ENCODE measurements around the gene CDKAL1. TPM values are rescaled to one million over a fixed set of nuclear protein-coding genes. Genes with fewer than 3 reads are reported as not detected.

The CDKAL1 gene
- total RNA-seq, 2 donors from 2014 or later: 23.5 to 26.4 TPM

GRCh38 chr6:21274851-21275250 lies 740.6 kb downstream of the CDKAL1 start:
- Mint-ChIP-seq H3K9me3 (peaks cover 13% of the 10 kb centered on the region), H3K27me3 (ENCODE audit: insufficient read depth) (peaks cover 1% of the 10 kb centered on the region), H3K36me3 (ENCODE audit: low read depth) (no peaks in the 10 kb centered on the region), H3K4me3 (no peak overlapping the region), H3K4me1 (peaks cover 48% of the 10 kb centered on the region), H3K27ac (no peak overlapping the region)
- 92 to 93% methylated on average over 3 to 6 of the region's 6 CpGs for WGBS, 2 experiments (ENCODE audit: insufficient coverage in 1 of 2, insufficient read length in 1 of 2)
- H3K4me1 ChIP-seq (ENCODE audit: control insufficient read depth, insufficient read depth, low read length): peaks cover 9% of the 10 kb centered on the region
- no peak overlapping the region for H3K27ac ChIP-seq (ENCODE audit: low read depth, low read length)
- H3K4me3 ChIP-seq (ENCODE audit: low read length): no peak overlapping the region
- H3K27me3 ChIP-seq (ENCODE audit: control insufficient read depth, insufficient read depth, low read length, poor library complexity, severe bottlenecking): no peaks in the 10 kb centered on the region
- no peak for TF ChIP-seq CTCF (conservative IDR thresholded peaks at IDR 0.05)
- H3K9ac ChIP-seq (ENCODE audit: extremely low read depth, low read length, poor library complexity, severe bottlenecking): no peak overlapping the region
- DNase-seq: no peak
- H3K9me3 ChIP-seq (ENCODE audit: control insufficient read depth, low read length): peaks cover 9% of the 10 kb centered on the region
- H3K36me3 ChIP-seq (ENCODE audit: control insufficient read depth, insufficient read depth, low read length): no peaks in the 10 kb centered on the region

GRCh38 chr6:21277601-21278374 lies 743.5 kb downstream of the CDKAL1 start:
- DNase-seq: peak; percentile 78
- H3K4me3 ChIP-seq (ENCODE audit: low read length): no peak overlapping the region
- peaks cover 11% of the 10 kb centered on the region for H3K9me3 Mint-ChIP-seq
- 59 to 62% methylated on average over 5 to 6 of the region's 7 CpGs for WGBS, 2 experiments (ENCODE audit: insufficient coverage in 1 of 2, insufficient read length in 1 of 2)
- peaks cover 9% of the 10 kb centered on the region for H3K4me1 ChIP-seq (ENCODE audit: control insufficient read depth, insufficient read depth, low read length)
- H3K9ac ChIP-seq (ENCODE audit: extremely low read depth, low read length, poor library complexity, severe bottlenecking): no peak overlapping the region
- H3K27me3 Mint-ChIP-seq (ENCODE audit: insufficient read depth): no peaks in the 10 kb centered on the region
- TF ChIP-seq CTCF (conservative IDR thresholded peaks at IDR 0.05): no peak
- H3K36me3 Mint-ChIP-seq (ENCODE audit: low read depth): no peaks in the 10 kb centered on the region
- H3K9me3 ChIP-seq (ENCODE audit: control insufficient read depth, low read length): peaks cover 9% of the 10 kb centered on the region
- H3K27ac ChIP-seq (ENCODE audit: low read depth, low read length): peak overlapping the region; percentile 81
- H3K36me3 ChIP-seq (ENCODE audit: control insufficient read depth, insufficient read depth, low read length): no peaks in the 10 kb centered on the region
- H3K27ac Mint-ChIP-seq: peak overlapping the region; percentile 67
- no peak overlapping the region for H3K4me3 Mint-ChIP-seq
- H3K4me1 Mint-ChIP-seq: peaks cover 36% of the 10 kb centered on the region
- H3K27me3 ChIP-seq (ENCODE audit: control insufficient read depth, insufficient read depth, low read length, poor library complexity, severe bottlenecking): no peaks in the 10 kb centered on the region

GRCh38 chr6:21278375-21278745 lies 744.1 kb downstream of the CDKAL1 start:
- 97% methylated on average over 4 of the region's 4 CpGs; no CpG with 5 or more reads in 1 of the 2 experiments for WGBS, 2 experiments (ENCODE audit: insufficient coverage in 1 of 2, insufficient read length in 1 of 2)
- H3K27me3 Mint-ChIP-seq (ENCODE audit: insufficient read depth): no peaks in the 10 kb centered on the region
- no peak overlapping the region for H3K9ac ChIP-seq (ENCODE audit: extremely low read depth, low read length, poor library complexity, severe bottlenecking)
- peak overlapping the region; percentile 81 for H3K27ac ChIP-seq (ENCODE audit: low read depth, low read length)
- peaks cover 5% of the 10 kb centered on the region for H3K9me3 ChIP-seq (ENCODE audit: control insufficient read depth, low read length)
- H3K4me3 ChIP-seq (ENCODE audit: low read length): no peak overlapping the region
- H3K4me3 Mint-ChIP-seq: no peak overlapping the region
- peaks cover 9% of the 10 kb centered on the region for H3K4me1 ChIP-seq (ENCODE audit: control insufficient read depth, insufficient read depth, low read length)
- no peak for DNase-seq
- H3K9me3 Mint-ChIP-seq: peaks cover 9% of the 10 kb centered on the region
- H3K27ac Mint-ChIP-seq: no peak overlapping the region
- H3K4me1 Mint-ChIP-seq: peaks cover 36% of the 10 kb centered on the region
- TF ChIP-seq CTCF (conservative IDR thresholded peaks at IDR 0.05): no peak
- H3K27me3 ChIP-seq (ENCODE audit: control insufficient read depth, insufficient read depth, low read length, poor library complexity, severe bottlenecking): no peaks in the 10 kb centered on the region
- H3K36me3 Mint-ChIP-seq (ENCODE audit: low read depth): no peaks in the 10 kb centered on the region
- no peaks in the 10 kb centered on the region for H3K36me3 ChIP-seq (ENCODE audit: control insufficient read depth, insufficient read depth, low read length)

Data from endodermal cell (in vitro differentiated cells).